GDM1 (cell line): Measurements from ENCODE around the gene OCLN.
"Not testable (repeated sequence)": the region's sequence is repeated elsewhere in the genome, so short reads cannot be mapped to it uniquely, and the experiment has no call there.

ENCODE experiments used
- DNase-seq: peaks from one replicate; lab custom pipeline; 2025; lab: John Stamatoyannopoulos, UW

OCLN gene, protein sequence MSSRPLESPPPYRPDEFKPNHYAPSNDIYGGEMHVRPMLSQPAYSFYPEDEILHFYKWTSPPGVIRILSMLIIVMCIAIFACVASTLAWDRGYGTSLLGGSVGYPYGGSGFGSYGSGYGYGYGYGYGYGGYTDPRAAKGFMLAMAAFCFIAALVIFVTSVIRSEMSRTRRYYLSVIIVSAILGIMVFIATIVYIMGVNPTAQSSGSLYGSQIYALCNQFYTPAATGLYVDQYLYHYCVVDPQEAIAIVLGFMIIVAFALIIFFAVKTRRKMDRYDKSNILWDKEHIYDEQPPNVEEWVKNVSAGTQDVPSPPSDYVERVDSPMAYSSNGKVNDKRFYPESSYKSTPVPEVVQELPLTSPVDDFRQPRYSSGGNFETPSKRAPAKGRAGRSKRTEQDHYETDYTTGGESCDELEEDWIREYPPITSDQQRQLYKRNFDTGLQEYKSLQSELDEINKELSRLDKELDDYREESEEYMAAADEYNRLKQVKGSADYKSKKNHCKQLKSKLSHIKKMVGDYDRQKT

DNA sequence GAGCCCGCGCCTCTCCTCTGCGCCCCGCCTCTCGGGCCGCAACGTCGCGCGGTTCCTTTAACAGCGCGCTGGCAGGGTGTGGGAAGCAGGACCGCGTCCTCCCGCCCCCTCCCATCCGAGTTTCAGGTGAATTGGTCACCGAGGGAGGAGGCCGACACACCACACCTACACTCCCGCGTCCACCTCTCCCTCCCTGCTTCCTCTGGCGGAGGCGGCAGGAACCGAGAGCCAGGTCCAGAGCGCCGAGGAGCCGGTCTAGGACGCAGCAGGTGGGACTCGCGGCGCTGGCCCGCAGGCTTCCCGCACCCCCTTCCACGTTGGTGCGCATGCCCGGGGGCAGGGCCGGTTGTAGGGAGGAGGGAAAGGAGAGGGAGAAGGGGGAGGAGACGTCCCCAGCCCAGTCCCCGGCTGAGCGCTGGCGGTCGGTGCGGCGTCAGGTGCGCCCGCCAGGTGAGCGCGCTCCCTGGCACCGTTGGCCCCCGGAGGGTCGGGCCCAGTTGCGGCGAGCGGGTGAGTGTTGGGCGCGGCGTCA, at the start of gene OCLN:
TSS of gene OCLN (plus strand) at position 400 of the 532 bp plus-strand sequence. CDS start 11,455 bp downstream, outside the sequence.
- DNase-seq = no peak

- no peak for DNase-seq
These were observed 48.3 kb upstream of the OCLN start for GRCh38 chr5:69444127-69444754.

- no peak for DNase-seq
These were observed 43.1 kb upstream of the OCLN start for GRCh38 chr5:69449511-69449910.

DNA sequence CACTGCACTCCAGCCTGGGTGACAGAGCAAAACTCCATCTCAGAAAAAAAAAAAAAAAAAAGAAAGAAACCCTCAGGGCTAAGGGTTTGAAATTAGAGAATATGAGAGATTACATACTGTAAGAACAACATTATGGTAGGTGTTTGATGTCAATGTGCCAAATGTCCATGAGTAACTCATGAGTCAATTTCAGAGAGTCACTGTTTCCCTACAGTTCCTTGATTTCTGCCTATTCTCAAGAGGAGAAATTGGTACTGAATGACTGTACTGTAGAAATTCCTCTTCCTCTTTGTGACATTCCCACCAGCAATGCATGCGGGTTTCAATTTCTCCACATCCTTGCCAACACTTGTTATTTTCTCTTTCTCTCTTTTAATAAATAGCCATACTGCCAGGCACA, 42.5 kb upstream of the OCLN start:
- no peak for DNase-seq

DNA sequence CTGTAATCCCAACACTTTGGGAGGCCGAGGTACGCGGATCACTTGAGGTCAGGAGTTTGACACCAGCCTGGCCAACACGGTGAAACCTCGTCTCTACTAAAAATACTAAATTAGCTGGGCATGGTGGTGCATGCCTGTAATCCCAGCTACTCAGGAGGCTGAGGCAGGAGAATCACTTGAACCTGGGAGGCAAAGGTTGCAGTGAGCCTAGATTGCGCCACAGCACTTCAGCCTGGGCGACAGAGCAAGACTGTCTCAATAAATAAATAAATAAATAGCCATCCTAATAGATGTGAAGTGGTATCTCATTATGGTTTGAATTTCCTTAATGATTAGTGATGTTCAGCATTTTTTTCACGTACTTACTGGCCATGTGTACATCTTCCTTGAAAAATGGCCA, 42.1 kb upstream of the OCLN start:
- DNase-seq = not testable (repeated sequence)

DNA sequence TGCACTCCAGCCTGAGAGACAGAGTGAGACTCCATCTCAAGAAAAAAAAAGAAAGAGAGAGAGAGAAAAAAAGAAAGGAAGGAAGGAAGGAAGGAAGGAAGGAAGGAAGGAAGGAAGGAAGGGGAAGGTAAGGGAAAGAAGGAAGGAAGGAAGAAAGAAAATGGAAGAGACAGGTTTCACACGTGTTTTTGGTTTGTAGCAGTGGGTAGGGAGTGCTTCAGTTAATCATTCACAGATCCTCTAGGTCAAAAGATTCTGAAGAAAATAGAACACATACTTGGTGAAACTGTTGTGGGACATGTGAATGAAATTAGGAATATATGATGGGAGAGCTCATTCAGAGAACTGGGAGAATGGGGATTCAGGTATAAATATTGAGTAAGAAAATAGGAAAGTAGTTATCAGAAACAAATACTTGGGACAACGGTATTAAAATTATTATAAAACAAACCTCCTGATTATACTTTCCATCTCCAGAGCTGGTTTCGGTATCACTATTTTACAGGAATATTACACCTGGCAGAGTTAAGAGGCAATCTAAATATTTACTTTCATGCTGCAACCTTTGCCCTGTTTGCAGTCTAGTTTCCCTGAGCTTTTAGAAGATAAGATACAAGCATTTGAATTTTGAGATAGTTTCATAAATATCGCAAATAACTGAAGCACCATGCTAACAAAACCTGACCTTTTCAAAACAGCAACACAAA, 40.5 kb upstream of the OCLN start:
- DNase-seq = no peak

DNA sequence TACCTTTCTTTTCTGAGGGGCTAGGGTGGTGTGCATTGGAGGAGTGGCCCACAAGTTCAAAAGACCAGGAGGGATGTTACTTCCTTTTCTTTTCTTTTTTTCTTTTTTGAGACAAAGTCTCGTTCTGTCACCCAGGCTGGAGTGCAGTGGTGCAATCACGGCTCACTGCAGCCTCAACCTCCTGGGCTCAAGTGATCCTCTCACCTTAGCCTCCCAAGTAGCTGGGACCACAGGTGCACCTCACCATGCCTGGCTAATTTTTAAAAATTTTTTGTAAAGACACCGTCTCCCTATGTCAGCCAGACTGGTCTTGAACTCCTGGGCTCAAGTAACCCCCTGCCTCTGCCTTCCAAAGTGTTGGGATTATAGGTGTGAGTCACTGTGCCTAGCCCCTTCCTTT, 39.1 kb upstream of the OCLN start:
- DNase-seq = not testable (repeated sequence)

DNA sequence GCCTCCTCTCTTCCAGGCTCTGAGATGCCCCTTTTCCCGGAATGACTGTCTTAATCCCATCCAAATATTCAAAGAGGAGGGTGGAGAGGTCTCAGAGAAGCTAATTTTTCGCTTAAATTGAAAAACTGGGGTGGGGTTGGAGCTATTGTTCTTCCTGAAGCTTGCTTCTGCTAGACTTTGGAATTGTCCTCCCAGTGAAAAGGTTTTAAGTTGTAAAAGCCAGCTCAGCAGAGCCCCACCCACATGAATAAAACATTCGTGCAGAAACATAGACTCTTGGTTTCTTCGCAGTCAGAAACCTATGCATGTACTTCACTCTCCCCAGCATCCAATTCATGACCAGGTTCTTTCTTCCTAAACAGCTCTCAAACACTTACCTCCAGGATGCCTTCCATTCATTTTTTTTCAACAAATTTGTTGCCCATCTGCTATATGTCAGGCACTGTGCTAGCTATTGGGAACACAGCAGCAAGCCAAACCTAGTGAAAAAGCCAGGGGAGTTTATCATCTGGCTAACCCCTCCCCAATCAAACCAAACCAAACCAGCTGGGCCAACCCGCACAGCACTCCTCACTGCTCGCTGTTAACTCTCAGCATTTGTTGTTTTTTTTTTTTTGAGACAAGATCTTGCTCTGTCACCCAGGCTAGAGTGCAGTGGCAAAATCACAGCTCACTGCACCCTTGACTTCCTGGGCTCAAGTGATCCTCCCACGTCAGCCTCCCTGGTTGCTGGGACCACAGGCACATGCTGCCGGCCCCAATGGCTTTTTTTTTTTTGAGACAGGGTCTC, 37.9 kb upstream of the OCLN start:
- DNase-seq = no peak

- not testable (repeated sequence) for DNase-seq
These were observed 37.1 kb upstream of the OCLN start for GRCh38 chr5:69455428-69455988.

- no peak for DNase-seq
These were observed 30.4 kb upstream of the OCLN start for GRCh38 chr5:69462170-69462569.

- DNase-seq = not testable (repeated sequence)
These were observed 26.2 kb upstream of the OCLN start for GRCh38 chr5:69466375-69466774.

DNA sequence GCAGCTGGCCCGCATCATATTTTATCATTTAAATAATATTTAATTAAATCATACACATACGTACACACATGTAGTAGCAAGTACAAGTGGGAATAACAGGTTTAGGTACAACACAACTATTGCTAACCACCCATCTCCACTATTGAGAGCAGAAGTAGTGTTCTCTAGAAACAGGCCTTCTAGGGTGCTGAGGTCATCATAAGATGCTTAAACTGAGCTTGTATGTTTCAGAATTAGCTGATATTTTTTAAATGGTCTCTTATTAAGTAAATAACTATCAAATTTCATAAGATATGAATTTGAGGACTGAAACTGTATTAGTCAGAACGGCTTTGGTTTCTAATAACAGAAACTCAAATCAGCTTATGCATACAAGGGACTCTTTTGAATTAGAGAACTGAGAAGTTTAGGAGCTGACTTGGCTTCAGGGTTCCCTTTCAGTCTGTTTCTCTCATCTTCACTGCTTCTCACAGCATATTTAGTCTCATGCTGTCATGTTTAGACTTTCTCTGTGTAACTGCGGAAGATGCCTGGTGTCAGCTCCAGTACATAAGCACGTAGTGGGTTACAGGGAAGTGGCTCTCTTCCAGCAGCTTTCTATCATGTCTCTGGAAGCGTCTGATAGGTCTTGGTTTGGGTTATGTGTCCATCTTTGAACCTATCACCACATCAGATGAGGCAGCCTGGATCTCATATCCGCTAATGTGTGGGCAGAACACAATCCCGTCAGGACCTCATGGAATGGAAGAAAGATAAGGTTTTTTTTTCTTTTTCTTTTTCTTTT, 25.0 kb upstream of the OCLN start:
- DNase-seq = no peak

DNA sequence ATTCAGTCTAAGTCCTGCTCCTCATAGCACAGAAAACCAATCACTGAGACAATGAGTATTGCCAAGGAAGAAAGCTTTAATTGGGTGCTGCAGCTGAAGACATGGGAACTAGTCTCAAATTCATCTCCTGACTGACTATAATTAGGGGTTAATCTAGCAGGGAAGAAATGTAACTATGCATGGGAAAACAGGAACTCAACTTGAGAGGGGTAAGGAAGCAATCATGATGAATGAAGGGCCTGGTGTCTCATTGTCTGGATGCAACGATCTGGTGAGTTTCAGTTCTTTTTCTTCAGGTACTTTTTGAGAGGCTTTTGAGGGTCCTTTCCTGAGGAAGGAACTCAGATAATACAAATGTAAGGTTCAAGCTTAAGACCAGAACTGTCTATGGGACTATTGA, 24.0 kb upstream of the OCLN start:
- no peak for DNase-seq

DNA sequence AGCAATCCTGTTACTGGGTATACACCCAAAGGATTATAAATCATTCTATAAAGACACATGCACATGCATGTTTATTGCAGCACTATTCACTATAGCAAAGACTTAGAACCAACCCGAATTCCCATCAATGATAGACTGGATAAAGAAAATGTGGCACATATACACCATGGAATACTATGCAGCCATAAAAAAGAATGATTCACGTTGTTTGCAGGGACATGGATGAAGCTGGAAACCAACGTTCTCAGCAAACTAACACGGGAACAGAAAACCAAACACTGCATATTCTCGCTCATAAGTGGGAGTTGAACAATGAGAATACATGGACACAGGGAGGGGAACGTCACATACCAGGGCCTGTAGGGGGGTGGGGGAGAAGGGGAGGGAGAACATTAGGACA, 21.1 kb upstream of the OCLN start:
- not testable (repeated sequence) for DNase-seq

GRCh38 chr5:69472535-69473143, 20.0 kb upstream of the OCLN start:
- DNase-seq = not testable (repeated sequence)

GRCh38 chr5:69477170-69477569, 15.4 kb upstream of the OCLN start:
- no peak for DNase-seq

DNA sequence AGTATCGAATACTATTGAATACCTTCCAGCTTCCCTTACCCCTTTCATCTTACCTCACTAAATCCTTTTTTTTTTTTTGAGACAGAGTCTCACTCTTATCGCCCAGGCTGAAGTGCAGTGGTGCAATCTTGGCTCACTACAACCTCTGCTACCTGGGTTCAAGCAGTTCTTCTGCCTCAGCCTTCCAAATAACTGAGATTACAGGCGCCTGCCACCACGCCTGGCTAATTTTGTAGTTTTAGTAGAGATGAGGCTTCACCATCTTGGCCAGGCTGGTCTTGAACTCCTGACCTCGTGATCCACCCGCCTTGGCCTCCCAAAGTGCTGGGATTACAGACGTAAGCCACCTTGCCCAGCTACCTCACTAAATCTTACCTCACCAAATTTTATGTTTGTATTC, 14.3 kb upstream of the OCLN start:
- not testable (repeated sequence) for DNase-seq

DNA sequence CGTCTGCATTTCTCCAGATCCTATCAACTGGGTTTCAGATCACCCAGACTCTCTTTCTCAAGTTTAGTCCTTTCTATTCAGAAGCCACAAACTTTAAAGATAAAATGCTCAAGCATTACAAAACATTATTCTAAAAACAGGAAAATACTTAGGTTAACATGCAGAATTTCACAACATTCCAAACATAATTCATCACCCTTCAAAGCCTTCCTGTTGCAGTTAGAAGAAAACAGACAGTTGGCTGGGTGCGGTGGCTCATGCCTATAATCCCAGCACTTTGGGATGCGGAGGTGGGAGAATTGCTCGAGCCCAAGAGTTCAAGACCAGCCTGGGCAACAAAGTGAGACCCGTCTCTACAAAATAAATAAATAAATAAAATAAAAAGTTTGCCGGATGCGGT, 7.7 kb upstream of the OCLN start:
- DNase-seq = no peak

GRCh38 chr5:69485471-69485870, 7.1 kb upstream of the OCLN start:
- no peak for DNase-seq

- DNase-seq = no peak
These were observed 3.3 kb upstream of the OCLN start for GRCh38 chr5:69489246-69489645.
